Panc1 (cell line): Measurements from ENCODE around the gene PEX5.

ENCODE experiments used
- POLR2AphosphoS5 ChIP-seq: IDR thresholded peaks from 2 replicates; pipeline ENCODE4 v1.6.1; 2012; ENCODE audit warnings: mild to moderate bottlenecking, low read depth, low read length, moderate library complexity
- TF ChIP-seq, protein P1 (sequence below): fragments of 450-650 bp; IDR thresholded peaks from 2 replicates; pipeline ENCODE4 v1.5.1; 2017; ENCODE audit warnings: mild to moderate bottlenecking
- TF ChIP-seq, protein P2 (sequence below), 2 experiments: IDR thresholded peaks; 2 replicates each; pipeline ENCODE4 v1.6.1; 2011 to 2012; ENCODE audit warnings: low read depth in 2 of 2, control low read depth in 1 of 2, low read length in 1 of 2, mild to moderate bottlenecking in 1 of 2, moderate library complexity in 1 of 2; ENCODE audit not compliant: insufficient read depth in 1 of 2

DNA sequence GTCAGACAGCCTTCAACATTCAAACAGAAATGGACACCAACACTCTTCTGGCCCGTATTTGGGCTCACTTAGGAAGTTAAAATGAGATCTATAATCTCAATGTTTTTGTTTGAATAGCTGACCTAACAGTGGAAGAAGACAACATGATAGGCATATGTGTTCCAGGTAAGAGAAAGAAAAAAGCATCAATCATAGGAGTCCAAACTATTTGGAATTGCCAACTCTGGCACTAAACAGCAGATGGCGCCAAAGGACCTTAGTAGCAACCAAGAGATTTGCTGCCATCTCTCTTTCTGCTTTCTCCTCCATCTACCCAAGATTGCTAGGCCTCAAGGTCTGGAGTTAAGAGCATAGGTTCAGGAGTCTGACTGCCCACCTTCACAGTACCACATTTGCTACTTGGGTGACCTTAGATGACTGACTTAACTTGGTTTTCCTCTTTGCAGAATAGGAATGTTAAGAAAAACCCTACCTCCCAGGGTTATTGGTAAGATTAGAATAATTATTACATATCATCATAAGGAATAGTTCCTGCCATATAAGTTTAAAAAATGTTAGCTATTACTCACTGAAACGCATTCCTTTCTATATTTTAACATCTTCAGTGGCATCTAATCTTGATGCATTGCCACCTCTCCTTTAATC lies 30.2 kb downstream of the PEX5 start:
- TF ChIP-seq, protein P1, sequence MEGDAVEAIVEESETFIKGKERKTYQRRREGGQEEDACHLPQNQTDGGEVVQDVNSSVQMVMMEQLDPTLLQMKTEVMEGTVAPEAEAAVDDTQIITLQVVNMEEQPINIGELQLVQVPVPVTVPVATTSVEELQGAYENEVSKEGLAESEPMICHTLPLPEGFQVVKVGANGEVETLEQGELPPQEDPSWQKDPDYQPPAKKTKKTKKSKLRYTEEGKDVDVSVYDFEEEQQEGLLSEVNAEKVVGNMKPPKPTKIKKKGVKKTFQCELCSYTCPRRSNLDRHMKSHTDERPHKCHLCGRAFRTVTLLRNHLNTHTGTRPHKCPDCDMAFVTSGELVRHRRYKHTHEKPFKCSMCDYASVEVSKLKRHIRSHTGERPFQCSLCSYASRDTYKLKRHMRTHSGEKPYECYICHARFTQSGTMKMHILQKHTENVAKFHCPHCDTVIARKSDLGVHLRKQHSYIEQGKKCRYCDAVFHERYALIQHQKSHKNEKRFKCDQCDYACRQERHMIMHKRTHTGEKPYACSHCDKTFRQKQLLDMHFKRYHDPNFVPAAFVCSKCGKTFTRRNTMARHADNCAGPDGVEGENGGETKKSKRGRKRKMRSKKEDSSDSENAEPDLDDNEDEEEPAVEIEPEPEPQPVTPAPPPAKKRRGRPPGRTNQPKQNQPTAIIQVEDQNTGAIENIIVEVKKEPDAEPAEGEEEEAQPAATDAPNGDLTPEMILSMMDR, result peak; percentile 76
- TF ChIP-seq POLR2AphosphoS5, result no peak
- TF ChIP-seq, protein P2, sequence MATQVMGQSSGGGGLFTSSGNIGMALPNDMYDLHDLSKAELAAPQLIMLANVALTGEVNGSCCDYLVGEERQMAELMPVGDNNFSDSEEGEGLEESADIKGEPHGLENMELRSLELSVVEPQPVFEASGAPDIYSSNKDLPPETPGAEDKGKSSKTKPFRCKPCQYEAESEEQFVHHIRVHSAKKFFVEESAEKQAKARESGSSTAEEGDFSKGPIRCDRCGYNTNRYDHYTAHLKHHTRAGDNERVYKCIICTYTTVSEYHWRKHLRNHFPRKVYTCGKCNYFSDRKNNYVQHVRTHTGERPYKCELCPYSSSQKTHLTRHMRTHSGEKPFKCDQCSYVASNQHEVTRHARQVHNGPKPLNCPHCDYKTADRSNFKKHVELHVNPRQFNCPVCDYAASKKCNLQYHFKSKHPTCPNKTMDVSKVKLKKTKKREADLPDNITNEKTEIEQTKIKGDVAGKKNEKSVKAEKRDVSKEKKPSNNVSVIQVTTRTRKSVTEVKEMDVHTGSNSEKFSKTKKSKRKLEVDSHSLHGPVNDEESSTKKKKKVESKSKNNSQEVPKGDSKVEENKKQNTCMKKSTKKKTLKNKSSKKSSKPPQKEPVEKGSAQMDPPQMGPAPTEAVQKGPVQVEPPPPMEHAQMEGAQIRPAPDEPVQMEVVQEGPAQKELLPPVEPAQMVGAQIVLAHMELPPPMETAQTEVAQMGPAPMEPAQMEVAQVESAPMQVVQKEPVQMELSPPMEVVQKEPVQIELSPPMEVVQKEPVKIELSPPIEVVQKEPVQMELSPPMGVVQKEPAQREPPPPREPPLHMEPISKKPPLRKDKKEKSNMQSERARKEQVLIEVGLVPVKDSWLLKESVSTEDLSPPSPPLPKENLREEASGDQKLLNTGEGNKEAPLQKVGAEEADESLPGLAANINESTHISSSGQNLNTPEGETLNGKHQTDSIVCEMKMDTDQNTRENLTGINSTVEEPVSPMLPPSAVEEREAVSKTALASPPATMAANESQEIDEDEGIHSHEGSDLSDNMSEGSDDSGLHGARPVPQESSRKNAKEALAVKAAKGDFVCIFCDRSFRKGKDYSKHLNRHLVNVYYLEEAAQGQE (IDR thresholded peaks at IDR 0.05; ENCODE audit: insufficient read depth in 1 of 2, low read depth in 2 of 2, low read length in 1 of 2), result no peak
